GM21381 (cell line): Measurements from ENCODE around the gene LIN28B.
"Not testable (repeated sequence)": the region's sequence is repeated elsewhere in the genome, so short reads cannot be mapped to it uniquely, and the experiment has no call there.

Experiments
- ATAC-seq: cut with Tn5 transposase; IDR thresholded peaks from one replicate; pipeline ENCODE4 v1.9.1; 2021; ENCODE audit warnings: mild to moderate bottlenecking, moderate library complexity; ENCODE audit not compliant: unreplicated experiment

Gene LIN28B

DNA sequence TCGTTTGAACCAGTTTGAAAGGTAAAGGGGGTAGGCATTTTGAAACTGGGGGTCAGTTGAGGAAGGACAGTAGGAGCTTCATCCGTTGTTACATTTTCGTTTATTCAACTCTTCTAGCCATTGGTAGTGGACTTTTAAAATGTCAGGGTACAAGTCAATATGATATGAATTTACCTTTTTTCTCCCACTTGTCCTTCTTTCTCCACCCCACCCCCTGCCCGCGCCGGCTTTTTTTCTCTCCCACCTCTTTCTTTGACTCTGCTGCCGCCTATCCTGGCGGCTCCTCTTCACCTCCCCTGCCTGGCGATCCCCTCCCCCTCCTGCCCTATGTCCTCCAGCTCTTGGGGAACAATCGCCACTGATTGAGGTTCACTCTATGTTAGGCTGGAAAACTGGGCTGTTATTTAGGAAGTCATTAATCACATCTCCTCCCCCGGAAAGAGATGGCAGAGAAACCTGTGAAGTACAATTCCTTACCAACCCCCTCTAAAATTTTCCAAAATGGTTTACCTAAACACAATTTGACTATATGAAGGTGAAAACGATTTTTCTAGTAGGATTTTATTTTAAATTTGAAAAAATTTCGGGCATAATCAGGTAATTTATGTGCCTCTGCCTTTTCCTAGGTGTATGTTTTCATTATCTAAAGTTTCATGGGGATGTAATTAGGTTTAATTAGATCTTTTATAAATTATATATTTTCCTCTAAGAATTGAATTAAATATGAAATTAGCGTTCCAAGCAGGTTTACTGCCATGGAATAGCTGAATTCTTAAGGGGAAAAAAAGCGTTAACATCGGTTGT lies 778 bp upstream of the LIN28B start:
- ATAC-seq = no peak

DNA sequence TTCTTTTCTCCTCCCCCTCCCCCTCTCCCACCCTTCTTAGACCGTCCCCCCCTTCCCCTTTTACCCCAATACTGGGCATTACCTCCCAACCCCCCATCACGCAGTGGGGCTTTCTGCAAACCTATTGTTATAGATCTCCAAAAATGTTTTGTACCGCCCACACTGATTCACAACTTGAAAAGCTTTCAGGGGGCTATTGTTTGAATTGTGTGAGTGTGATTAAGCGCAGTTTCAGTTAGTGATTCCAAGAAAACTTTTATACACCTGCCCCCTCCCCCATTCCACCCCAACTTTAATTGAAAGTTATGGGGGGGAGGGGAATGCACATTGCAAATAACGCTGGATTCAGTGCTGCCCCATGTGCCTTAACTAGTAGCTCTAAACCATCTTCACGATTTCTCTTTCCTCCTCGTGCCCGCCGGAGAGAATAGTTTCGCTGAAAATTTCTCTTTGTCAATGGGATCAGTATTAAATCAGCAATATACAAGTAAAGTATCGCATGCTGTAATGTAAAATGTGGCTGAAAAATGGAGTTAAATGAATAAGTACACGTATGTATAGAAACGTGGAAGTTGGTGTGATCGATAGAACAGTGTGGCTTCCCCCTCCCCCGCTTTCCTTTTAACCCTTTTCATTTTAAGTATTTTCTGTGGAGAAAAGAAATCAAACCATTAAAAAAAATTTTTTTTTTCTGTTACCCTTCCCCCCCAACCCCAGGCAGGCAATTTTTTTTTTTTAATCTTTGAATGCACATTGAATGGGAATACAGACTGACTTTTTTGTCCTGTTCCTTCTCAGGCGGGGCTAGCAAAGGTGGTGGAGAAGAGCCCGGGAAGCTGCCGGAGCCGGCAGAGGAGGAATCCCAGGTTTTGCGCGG lies 632 bp downstream of the LIN28B start:
- ATAC-seq = no peak

DNA sequence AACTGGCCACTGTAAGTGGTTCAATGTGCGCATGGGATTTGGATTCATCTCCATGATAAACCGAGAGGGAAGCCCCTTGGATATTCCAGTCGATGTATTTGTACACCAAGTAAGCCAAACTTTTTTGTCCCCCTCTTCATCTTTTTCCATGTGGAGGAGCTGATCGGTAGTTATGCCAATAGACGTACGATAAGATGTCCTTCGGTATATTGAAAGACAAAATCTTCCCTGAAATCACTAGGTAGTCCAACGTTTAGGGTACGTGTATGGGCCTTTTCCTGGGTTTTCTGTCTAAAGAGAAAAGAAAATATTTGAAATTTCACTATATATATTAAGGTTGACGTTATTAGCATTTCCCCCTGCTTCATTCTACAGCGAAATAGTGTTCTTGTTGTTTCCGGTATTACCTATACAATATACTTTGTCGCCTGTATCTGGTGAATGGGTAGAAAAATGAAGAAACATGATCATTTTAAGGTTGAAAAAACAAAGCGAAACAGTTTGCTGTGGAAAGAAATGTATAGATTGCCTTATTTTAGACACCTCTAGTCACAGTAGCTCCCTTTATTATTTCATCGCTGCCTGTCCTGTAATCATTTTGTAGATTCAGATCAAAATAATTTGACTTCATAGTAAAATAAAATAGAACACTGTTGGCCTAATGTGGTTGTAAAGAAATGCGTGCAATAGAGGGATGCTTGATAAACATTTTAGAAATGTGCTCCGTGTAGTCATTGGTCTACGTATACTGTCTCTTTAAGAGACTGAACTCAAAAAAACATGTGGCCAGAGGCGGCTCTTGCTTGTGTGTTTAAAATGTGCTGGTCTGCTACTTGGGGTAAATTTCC lies 1.5 kb downstream of the LIN28B start:
- no peak for ATAC-seq

DNA sequence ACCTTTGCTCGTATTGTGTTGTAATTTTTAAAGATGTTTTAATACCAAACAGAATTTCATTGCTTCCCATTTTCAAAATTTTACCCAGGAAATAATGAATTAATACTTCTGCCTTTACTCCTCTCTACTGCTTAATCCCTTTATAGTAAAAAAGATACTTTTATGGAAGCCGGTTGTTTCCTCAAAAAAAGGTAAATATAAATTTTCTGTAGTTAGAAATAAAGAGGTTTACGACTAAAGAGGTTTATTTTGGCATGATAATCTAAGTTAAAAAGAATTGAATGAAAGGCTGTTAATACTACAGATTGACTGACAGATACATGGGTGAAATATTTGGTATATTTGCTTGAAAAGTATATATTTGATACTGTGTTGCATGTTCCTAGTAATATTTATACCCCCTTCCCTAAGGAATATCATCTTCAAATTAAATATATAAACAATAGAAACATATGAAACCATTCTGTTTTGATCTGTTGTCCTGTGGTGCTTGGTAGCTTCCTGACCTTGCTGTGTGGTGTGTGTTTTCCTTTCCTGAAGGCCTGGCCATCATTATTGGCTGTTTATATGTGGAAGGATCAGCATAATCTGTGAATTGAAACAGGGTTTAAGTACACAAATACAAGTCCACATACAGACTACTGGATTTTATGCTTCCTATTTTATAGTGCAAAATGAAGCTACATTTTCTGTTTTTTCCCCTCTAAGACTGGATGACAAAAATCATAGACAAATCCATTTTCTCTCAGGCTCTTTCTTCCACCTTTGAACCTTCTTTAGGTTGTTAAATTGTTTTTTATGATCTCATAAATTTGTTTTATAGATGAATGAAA lies 2.3 kb downstream of the LIN28B start:
- no peak for ATAC-seq

DNA sequence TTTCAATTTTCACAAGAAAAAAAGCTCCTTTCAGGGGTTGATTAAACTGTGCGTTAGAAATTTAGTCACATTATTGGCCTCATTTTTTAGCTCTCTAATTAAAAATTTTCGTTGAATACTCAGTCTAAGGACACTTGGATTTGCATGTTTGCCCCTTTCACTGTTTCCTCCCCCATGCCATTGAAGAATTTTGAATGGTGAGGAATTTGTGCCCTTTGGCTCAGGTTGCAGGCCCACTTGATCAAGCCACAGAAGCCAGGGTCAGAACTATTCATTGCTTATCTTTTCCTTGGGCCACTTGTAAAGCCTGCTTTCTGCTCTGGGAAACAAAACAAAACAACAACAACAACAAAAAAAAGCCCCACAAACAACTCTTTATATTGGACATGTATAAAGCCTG lies 12.2 kb downstream of the LIN28B start:
- ATAC-seq = no peak

DNA sequence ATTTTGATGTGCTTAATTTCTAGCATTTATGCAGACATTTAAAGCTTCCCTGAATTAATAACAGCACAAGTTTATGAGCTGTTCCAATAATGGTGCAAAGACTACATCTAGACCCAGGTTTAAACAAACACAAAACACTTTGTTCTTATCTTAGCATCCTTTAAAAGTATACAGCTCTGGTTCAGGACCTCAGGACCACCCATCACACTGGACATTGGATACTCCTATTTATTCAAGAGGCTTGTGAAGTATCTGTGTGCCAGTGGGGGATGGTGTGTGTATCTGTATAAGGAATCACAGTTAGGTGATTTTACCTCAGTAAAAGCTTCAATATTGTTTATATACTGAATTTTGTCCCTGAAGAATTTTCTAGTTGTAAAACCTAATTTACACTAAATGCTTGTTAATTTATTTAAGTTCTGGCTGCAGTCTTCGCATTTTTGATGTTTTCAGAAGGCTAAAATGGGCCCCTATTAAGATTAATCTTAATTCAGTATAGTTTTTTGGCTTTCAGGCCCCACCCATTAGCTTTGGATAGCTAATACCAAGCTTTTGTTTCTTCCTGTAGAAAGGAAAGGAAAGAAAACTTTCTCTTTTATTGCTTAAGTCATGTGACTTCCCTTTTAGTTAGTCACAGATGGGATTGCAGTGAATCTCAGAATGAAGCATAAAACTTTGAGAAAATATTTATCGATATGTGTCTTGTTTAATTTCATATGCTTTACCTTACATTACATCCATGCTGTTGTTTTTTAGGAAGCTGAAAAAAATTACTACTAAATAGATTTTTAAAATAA lies 13.1 kb downstream of the LIN28B start:
- no peak for ATAC-seq

DNA sequence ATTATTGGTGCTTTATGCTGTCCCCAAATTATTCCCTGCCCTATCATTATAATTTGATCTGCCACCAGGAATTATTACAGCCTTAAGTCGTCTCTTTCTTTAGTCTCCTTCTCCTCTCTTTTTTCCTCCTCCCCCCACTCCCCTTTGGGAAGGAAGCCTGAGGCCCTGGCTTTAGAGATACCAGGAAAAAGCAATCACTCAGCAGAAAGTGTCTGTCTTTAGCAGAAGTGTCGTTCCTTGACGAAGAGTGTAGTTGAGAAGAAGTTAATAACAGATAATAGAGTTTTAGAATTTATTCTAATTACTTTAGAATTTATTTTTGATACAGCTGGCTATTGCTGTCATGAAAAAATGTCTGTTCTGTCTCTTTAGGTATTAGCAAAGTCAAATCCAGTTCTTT lies 16.5 kb downstream of the LIN28B start:
- ATAC-seq = no peak

DNA sequence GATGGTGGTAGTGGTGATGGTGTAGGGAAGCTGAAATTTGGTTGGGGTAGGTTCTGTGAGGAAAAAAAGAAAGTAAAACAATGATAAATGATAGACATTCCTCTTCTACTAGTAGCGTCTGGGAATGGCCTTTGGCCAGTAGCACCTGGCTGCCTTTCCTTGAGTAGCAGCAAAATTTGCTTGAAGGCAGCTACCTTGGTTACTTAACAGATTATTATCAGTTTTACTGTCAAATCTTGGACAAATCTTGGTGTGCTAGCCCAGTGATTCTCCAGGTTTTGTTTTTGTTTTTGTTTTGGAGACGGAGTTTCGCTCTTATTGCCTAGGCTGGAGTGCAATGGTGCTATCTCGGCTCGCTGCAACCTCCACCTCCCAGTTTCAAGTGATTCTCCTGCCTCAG lies 26.4 kb downstream of the LIN28B start:
- ATAC-seq = no peak

DNA sequence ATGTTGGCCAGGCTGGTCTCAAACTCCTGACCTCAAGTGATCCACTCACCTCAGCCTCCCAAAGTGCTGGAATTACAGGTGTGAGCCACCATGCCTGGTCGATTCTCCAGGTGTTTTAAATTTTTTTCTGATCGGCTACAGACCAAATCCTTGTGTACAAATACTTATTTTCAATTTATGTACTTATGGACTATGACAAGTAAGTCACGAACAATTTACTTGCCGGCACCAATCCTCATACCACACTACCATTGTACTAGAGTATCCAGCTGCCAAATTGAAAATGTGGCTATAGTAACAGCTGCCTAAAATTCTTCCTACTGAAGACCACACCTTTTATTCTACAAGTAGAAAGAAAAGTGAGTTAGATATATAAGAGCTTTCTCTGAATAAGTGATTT lies 26.9 kb downstream of the LIN28B start:
- no peak for ATAC-seq

DNA sequence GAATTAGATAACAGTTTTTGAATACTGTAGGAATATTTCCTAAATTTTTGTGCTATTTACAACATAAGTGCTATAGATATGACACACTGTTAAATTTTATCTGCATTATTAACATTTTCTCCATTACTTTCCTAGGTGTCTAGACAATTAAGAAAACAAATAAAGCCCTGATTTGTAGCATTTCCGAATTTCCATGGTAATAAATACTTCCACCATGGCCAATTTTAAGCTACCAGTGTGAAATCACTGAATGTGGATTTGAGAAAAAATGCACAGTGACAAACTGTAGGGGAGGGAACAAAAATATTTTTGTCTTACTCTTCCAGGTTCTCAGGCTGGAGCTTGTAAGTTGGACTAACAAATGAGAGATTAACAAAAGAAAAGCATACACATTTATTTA lies 27.9 kb downstream of the LIN28B start:
- ATAC-seq = no peak

DNA sequence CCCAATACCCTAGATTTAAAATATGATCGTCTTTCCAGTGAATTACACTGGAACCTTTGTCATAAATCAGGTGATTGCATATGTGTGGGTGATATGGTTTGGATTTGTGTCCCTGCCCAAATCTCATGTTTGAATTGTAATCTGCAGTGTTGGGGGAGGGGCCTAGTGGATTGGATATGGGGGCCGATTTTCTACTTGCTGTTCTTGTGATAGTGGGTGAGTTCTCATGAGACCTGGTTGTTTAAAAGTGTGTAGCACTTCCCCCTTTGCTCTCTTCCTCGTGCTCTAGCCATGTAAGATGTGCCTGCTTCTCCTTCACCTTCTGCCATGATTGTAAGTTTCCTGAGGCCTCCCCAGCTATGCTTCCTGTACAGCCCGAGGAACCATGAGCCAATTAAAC lies 29.0 kb downstream of the LIN28B start:
- ATAC-seq = not testable (repeated sequence)

DNA sequence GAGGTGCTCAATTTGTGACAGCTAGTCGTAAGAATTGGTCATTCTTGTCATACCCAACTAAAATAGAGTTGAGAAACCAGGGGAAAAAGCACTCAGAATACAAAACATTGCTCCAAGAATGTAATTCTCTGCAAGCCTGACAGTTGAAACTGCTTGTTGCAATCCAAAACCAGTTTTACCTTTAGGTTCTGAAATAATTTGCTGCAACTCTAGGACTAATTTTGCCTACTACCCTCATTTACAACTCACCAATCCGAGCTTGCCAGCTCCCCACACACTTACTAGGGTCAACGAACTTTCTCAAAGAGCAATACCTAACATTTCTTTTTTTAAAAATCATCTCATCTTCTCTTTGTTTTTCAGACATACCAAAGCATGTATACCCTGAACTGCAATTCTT lies 29.7 kb downstream of the LIN28B start:
- no peak for ATAC-seq

DNA sequence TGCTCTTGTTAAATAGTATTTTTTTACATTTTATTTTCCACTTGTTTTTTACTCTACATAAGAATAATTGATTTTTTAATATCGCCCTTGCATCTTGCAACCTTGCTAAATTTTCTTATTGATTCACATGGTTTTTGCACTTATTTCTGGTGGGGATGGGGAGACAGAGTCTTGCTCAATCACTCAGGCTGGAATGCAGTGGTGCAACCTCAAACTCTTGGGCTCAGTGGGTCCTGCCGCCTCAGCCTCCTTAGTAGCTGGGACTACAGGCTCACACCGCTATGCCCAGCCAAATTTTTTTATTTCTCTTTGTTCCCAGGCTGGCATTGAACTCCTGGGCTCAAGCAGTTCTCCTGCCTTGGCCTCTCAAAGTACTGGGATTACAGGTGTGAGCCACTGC lies 30.3 kb downstream of the LIN28B start:
- ATAC-seq = no peak

DNA sequence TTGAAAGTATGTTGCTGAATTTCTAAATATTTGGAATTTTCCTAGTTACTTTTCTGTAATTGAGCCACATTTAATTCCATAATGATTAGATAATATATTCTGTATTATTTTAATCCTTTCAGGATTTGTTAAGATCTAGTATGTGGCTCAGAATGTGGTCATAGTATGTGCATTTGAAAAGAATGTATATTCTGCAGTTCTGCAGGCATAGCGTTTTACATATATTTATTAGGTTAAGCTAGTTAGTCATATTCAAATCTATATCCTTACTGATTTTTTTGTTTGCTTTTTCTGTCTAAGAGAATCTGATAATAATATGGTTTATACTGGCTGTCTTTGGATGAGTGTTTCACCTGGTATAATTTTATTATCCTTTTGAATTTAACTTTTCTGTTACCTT lies 33.2 kb downstream of the LIN28B start:
- ATAC-seq = no peak

DNA sequence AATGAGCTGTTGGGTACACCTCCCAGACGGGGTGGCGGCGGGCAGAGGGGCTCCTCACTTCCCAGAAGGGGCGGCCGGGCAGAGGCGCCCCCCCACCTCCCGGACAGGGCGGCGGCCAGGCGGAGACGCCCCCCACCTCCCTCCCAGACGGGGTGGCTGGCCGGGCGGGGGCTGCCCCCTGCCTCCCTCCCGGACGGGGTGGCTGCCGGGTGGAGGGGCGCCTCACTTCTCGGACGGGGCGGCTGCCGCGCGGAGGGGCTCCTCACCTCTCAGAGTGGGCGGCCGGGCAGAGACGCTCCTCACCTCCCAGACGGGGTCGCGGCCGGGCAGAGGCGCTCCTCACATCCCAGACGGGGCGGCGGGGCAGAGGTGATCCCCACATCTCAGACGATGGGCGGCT lies 34.2 kb downstream of the LIN28B start:
- ATAC-seq = not testable (repeated sequence)

DNA sequence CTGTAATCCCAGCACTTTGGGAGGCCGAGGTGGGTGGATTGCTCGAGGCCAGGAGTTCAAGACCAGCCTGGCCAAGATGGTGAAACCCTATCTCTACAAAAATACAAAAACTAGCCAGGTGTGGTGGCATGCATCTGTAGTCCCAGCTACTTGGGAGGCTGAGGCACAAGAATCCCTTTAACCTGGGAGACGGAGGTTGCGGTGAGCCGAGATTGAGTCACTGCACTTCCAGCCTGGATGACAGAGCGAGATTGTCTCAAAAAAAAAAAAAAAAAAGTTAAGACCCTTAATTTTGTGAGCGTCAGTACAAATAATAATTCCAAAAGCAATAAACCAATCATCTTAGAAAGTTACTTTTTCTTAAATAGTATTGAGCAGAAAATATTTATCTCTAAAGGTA lies 36.7 kb downstream of the LIN28B start:
- not testable (repeated sequence) for ATAC-seq

DNA sequence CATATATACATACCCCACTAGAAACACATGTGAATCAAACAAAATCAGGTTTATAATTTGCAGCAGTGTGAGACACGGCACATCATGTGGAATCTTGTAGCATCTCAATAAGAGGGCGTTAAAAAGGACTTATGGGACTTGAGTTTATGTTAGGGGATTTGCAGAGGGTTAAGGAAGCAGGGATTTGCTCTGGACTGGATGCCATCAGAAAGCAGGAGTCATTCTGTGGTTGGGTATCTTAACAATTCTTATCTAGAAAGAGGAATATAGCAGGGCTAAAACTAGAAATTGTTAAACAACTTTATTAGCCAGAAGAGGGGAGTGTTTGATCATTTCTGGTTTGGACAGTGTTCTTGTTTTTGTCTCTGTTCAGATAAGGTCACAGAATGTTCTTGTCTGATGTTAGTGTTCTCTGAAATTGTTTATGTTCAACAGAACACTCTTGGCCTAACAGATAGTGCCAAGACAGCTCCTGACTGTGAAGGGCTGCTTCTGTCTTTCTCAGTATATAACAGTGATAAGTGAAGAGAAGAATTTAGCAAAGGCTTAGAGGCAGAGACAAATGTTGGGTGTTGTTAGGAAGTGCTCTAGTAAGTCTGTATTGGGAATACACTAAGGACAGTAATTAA lies 39.2 kb downstream of the LIN28B start:
- no peak for ATAC-seq

DNA sequence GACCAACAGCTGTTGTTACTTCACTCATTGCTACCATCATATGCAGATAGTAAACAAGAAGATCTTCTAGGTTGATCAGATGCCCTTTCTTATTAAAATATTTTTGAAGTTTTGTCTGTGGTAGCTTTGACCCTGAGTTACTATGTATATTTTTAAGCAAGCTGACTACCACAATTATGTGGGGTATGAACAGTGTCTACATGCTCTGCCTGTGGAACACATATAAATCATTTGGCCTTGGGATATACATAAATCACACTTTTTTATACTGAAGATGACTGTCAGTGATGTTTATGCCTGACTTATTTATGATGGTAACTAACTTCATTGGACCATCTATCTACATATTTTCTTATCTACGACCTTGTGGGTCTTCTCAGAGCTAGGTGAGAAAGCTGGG lies 44.2 kb downstream of the LIN28B start:
- no peak for ATAC-seq

DNA sequence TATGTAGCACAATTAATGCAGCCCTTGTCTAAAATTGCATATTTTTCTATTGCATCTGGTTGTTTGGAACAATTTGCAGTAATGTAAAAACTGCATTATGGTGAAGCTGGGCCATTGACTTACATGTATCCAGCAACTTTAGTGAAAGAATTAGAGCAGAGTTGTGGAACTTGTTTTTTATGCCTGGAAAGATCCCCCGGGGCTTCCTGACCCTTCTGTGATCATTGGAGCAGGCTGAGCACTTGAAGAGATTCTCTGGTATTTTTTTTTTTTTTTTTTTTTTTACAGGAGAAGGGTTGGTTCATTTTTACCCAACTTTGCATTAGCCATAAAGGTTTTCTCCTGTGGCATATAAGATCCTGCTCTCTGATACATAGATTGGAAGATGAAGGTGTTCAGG lies 45.0 kb downstream of the LIN28B start:
- no peak for ATAC-seq
